Activated naive CD4-positive, alpha-beta T cell treated with anti-CD3 and anti-CD28 coated beads, Interleukin-2, amount 50 U/mL, for 72 hours (primary cell): ENCODE results near the gene ZNRF1. TPM values are rescaled to one million over a fixed set of nuclear protein-coding genes. Genes with fewer than 3 reads are reported as not detected.
A peak's percentile ranks its signal among the peaks of the same experiment; 100 is the strongest.
"Not testable (repeated sequence)": the region's sequence is repeated elsewhere in the genome, so short reads cannot be mapped to it uniquely, and the experiment has no call there.

Experiments used
- ATAC-seq, 2 donors: fragments of 150-1000 bp; cut with Tn5 transposase; 2 replicates each; pipeline ENCODE4 v1.10.0; 2021; ENCODE audit warnings: mild to moderate bottlenecking in 2 of 2, moderate library complexity in 2 of 2
- DNase-seq, 2 donors: peaks; one replicate each; pipeline ENCODE4 v3.0.0; 2021 to 2022; ENCODE audit warnings: low spot score in 2 of 2
- H3K27ac Mint-ChIP-seq, 2 donors: one replicate each; pipeline ENCODE4 v1.8.0; 2022; ENCODE audit warnings: mild to moderate bottlenecking in 2 of 2, mixed read lengths in 2 of 2
- H3K36me3 Mint-ChIP-seq, 2 donors: one replicate each; pipeline ENCODE4 v1.8.0; 2022; ENCODE audit warnings: mixed read lengths in 2 of 2
- H3K9me3 Mint-ChIP-seq, 2 donors: one replicate each; pipeline ENCODE4 v1.8.0; 2022; ENCODE audit warnings: mixed read lengths in 2 of 2
- total RNA-seq, 2 donors: library from RNA; stranded (reverse); gene quantifications; one replicate each; pipeline ENCODE4 v1.2.3, GENCODE V29; 2022

The ZNRF1 gene
- total RNA-seq = 10 to 100 TPM; 20.4 to 45.1 TPM

- Mint-ChIP-seq H3K9me3 (peaks cover 0 to 4% of the 10 kb centered on the region in 2 donors), H3K36me3 (peaks cover 0 to 37% of the 10 kb centered on the region in 2 donors), H3K27ac (peak within 1 kb of the TSS; percentile 21 to 72)
- peak; percentile 80 to 89 for DNase-seq
- peak; percentile 82 to 84 for ATAC-seq
Observed at GRCh38 chr16:74998481-74999218, at the start of gene ZNRF1. TSS of gene ZNRF1 (plus strand) at chr16:74999024. CDS start at chr16:74999672, 648 bp downstream.

DNA sequence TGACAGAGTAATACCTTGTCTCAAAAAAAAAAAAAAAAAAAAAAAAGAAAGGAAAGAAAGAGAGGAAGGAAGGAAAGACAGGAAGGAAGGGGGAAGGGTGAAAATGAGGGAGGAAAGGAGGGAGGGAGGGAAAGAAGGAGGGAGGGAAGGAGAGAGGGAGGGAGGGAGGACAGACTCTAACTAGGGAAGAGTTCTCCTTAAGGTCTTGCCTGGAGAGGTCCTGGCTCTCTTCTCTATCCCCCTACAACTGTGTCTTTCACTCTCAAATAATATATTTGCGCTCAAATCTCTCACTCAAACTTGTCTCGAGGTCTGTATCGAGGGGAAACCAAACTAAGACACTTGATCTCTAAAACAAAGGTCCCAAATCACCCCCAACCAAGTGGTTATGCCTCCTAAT, 49.5 kb upstream of the ZNRF1 start:
- ATAC-seq (no peak), DNase-seq (no peak)
- Mint-ChIP-seq H3K9me3 (no peaks in the 10 kb centered on the region), H3K27ac (no peak overlapping the region), H3K36me3 (peaks cover 6 to 8% of the 10 kb centered on the region in 2 donors)

- Mint-ChIP-seq H3K36me3 (peaks cover 12 to 13% of the 10 kb centered on the region in 2 donors), H3K9me3 (no peaks in the 10 kb centered on the region), H3K27ac (no peak overlapping the region)
- ATAC-seq = no peak
- DNase-seq = no peak
Observed at GRCh38 chr16:74950511-74950910, 48.3 kb upstream of the ZNRF1 start.

- no peaks in the 10 kb centered on the region for H3K9me3 Mint-ChIP-seq
- no peak overlapping the region for H3K27ac Mint-ChIP-seq
- no peak for ATAC-seq
- DNase-seq = no peak
- H3K36me3 Mint-ChIP-seq = peaks cover 14% of the 10 kb centered on the region in 2 donors
Observed at GRCh38 chr16:74951206-74951605, 47.6 kb upstream of the ZNRF1 start.

GRCh38 chr16:74951681-74952080, 47.1 kb upstream of the ZNRF1 start:
- Mint-ChIP-seq H3K36me3 (peaks cover 11 to 17% of the 10 kb centered on the region in 2 donors), H3K27ac (no peak overlapping the region), H3K9me3 (no peaks in the 10 kb centered on the region)
- no peak for DNase-seq
- no peak for ATAC-seq

DNA sequence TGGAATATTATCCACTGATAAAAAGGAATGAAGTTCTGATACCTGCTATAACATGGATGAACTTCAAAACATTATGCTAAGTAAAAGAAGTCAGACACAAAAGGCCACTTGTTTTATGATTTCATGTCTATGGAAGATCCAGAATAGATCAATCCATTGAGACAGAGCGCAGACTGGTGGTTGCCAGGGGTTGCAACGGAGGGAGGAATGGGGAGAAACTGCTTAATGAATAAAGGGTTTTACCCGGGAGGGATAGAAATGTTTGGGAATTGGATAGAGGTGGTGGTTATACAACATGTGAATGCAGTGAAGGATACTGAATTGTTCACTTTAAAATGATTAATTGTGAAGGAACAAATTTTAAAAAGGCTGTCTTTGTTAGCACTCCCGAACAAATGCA, 44.1 kb upstream of the ZNRF1 start:
- H3K27ac Mint-ChIP-seq = no peak overlapping the region

GRCh38 chr16:74973304-74973703, 25.5 kb upstream of the ZNRF1 start:
- Mint-ChIP-seq H3K36me3 (no peaks in the 10 kb centered on the region), H3K27ac (no peak overlapping the region), H3K9me3 (no peaks in the 10 kb centered on the region)
- no peak for DNase-seq
- ATAC-seq = no peak

More for the DNA sequence above, 44.1 kb upstream of the ZNRF1 start:
- H3K36me3 Mint-ChIP-seq = peaks cover 6 to 11% of the 10 kb centered on the region in 2 donors
- no peak for DNase-seq
- H3K9me3 Mint-ChIP-seq = no peaks in the 10 kb centered on the region
- no peak for ATAC-seq

DNA sequence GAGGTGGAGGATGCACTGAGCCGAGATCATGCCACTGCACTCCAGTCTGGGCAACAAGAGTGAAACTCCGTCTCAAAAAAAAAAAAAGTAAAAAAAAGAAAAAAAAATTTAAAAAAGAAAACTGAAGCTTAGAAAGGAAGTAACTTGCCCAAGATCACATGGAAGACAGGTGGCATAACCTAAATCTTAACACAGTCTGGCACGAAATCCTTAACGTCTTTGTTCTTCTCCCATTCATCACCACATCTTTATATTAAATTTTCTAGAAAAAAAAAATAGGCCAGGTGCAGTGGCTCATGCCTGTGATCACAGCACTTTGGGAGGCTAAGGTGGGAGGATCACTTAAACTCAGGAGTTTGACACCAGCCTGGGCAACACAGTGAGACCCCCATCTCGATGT, 23.2 kb upstream of the ZNRF1 start:
- Mint-ChIP-seq H3K36me3 (no peaks in the 10 kb centered on the region), H3K27ac (no peak overlapping the region), H3K9me3 (no peaks in the 10 kb centered on the region)
- no peak for DNase-seq
- no peak for ATAC-seq

DNA sequence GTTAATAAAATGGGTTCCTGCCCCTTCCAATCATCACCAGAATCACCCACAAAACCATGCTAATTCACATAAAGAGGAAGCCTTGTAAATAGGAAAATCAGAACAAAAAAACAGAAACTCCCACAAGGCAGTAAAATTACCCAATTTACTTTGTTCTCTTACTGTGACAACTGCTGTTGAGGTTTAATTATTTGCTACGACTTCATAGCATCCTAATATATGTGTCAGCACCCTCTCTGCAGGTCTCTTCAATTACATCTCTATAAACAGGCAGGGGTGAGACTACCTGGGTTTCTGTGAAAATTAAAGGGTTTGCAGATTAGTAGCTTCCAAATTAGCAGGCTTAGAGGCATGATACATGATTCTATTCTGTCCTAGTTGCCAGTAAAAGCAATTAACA, 16.6 kb upstream of the ZNRF1 start:
- ATAC-seq (no peak), DNase-seq (no peak)
- Mint-ChIP-seq H3K36me3 (no peaks in the 10 kb centered on the region), H3K27ac (no peak overlapping the region), H3K9me3 (no peaks in the 10 kb centered on the region)

DNA sequence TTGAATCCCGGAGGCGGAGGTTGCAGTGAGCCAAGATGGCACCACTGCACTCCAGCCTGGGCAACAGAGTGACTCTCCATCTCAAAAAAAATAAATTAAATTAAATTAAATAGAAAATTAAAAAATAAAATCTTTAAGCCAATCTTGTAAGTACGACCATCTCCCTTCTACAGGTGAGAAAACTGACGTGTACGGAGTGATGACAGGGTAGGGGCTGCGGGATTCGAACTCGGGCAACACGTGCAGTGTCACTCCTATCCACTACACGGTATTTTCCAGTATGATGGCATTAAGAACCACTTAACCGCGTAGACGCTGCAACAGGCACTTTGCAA, 14.7 kb upstream of the ZNRF1 start:
- DNase-seq (no peak), ATAC-seq (no peak)
- no peaks in the 10 kb centered on the region for H3K9me3 Mint-ChIP-seq
- H3K36me3 Mint-ChIP-seq = no peaks in the 10 kb centered on the region
- peak overlapping the region; percentile 22 to 89 for H3K27ac Mint-ChIP-seq

- ATAC-seq (peak; percentile 99 to 100), DNase-seq (peak; percentile 97 to 98)
- Mint-ChIP-seq H3K9me3 (no peaks in the 10 kb centered on the region), H3K36me3 (no peaks in the 10 kb centered on the region), H3K27ac (peak within 1 kb of the TSS; percentile 89)
Observed at GRCh38 chr16:74984529-74985296, 14.1 kb upstream of the ZNRF1 start, which contains the start of gene WDR59. TSS of gene WDR59 (minus strand) at chr16:74985123. CDS start at chr16:74985017, 106 bp downstream.

DNA sequence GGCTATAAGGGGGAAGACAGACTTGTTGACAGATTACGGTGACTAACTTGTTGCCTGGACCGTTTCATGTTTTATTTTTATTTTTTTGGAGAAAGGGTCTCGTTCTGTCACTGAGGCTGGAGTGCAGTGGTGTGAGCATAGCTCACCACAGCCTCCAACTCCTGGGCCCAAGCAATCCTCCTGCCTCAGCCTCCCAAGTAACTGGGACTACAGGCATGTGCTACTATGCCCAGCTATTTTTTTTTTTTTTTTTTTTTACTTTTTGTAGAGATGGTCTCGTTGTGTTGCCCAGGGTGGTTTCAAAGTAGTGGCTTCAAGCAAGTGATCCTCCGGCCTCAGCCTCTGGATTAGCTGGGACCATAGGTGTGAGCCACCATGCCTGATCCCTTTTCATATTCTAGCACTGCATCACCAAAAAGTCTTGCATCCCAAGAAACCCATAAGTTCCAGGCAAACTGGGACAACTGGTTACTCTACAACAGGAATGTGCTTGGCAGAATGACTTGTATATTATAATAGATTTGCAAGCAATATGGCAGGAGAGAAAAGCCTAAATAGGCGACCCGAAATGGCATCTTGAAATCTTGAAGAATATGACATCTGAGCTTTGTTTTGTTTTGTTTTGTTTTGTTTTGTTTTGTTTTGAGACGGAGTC, 11.7 kb upstream of the ZNRF1 start:
- no peak for ATAC-seq
- no peaks in the 10 kb centered on the region for H3K36me3 Mint-ChIP-seq
- H3K9me3 Mint-ChIP-seq = no peaks in the 10 kb centered on the region
- no peak for DNase-seq
- H3K27ac Mint-ChIP-seq = no peak overlapping the region

- ATAC-seq, H3K27ac Mint-ChIP-seq, H3K9me3 Mint-ChIP-seq, H3K36me3 Mint-ChIP-seq, DNase-seq: not testable (repeated sequence)
Observed at GRCh38 chr16:74989864-74990263, 9.0 kb upstream of the ZNRF1 start.

GRCh38 chr16:74990832-74991231, 8.0 kb upstream of the ZNRF1 start:
- no peak overlapping the region for H3K27ac Mint-ChIP-seq
- DNase-seq = no peak
- no peaks in the 10 kb centered on the region for H3K36me3 Mint-ChIP-seq
- no peak for ATAC-seq
- peaks cover 0 to under 1% of the 10 kb centered on the region in 2 donors for H3K9me3 Mint-ChIP-seq

- ATAC-seq (no peak), DNase-seq (no peak)
- no peaks in the 10 kb centered on the region for H3K36me3 Mint-ChIP-seq
- H3K27ac Mint-ChIP-seq = no peak overlapping the region
- H3K9me3 Mint-ChIP-seq = peaks cover 0 to 4% of the 10 kb centered on the region in 2 donors
Observed at GRCh38 chr16:74991268-74991592, 7.6 kb upstream of the ZNRF1 start.

DNA sequence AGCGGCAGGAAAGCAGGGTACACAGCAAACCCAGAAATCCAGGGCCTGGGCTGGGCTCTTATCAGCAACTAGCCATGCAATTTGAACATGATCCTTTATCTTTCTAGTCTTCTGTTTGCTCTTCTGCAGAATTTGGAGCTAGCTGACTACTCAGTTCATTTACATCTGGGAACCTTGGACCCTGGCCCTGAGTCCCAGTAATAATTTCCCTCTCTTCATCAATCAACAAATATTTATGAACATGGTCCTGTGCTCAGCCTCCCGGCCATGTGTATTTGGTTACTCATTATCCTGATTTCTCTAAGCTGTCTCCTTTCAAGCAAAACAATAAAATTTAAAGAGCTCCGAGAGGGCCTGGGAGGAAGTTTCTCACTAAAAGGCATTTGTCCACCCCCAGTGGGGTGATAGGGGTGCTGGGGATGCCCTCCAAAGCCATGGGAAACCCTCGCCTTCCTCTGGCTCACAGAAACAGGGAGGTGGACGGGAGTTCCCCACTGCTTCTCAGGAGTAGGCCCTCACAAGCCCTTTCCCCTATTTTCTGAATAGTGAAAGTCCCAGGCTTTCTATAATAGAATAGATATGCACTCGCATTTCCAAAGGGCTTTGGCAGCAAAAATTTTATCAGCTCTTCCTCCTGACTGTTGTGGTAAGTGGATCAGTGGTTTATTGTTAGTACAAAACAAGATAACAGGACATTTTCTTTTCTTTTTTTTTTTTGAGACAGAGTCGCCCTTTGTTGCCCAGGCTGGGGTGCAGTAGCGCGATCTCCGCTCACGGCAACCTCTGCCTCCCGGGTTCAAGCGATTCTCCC, 7.0 kb upstream of the ZNRF1 start:
- ATAC-seq = no peak
- peak overlapping the region in 1 of 2 donors; percentile 44 for H3K27ac Mint-ChIP-seq
- no peak for DNase-seq
- peaks cover 0 to 4% of the 10 kb centered on the region in 2 donors for H3K9me3 Mint-ChIP-seq
- no peaks in the 10 kb centered on the region for H3K36me3 Mint-ChIP-seq
